ENCODE results near the gene EML5. TPM values are rescaled to one million over a fixed set of nuclear protein-coding genes. Genes with fewer than 3 reads are reported as not detected.
"Not testable (repeated sequence)": the region's sequence is repeated elsewhere in the genome, so short reads cannot be mapped to it uniquely, and the experiment has no call there.

The EML5 gene
- total and polyA plus RNA-seq, 5 donors, result 0.14 to 0.82 (median 0.42) TPM

GRCh38 chr14:88802596-88802995 is 9.8 kb upstream of the EML5 start:
- no peaks in the 10 kb centered on the region for H3K27me3 ChIP-seq (ENCODE audit: control insufficient read depth, insufficient read depth)
- intact Hi-C loops (cut with DNase I), result no loop called here
- WGBS, result 76% methylated on average over 6 of the region's 6 CpGs

DNA sequence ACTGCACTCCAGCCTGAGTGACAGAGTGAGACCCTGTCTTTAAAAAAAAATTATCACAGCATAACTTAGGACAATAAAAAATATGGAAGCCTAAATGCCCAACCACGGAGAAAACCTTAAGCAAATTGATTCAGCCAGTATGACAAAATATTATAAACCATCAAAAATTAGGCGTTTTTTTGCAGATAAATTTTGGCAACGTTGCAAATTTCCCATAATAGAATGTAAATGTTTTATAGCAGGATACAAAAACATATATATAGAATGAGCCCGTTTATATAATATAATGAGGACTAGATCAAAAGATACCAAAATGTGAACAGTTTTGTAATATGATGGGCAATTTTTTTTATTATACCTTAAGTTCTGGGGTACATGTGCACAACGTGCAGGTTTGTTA is 6.8 kb upstream of the EML5 start:
- no peak overlapping the region for H3K4me3 ChIP-seq (ENCODE audit: low read length)
- no peaks in the 10 kb centered on the region for H3K9me3 ChIP-seq (ENCODE audit: control insufficient read depth, low read length)
- intact Hi-C loops (cut with DNase I), result no loop called here
- 70% methylated on average over 5 of the region's 5 CpGs for WGBS
- ATAC-seq, result no peak
- H3K27ac ChIP-seq (ENCODE audit: low read length), result no peak overlapping the region
- H3K4me1 ChIP-seq (ENCODE audit: control insufficient read depth, insufficient read depth, low read length), result no peaks in the 10 kb centered on the region
- H3K27me3 ChIP-seq (ENCODE audit: control insufficient read depth, insufficient read depth), result no peaks in the 10 kb centered on the region
- no peak for DNase-seq

More at GRCh38 chr14:88802596-88802995, 9.8 kb upstream of the EML5 start:
- ATAC-seq (no peak), DNase-seq (no peak)
- Histone ChIP-seq H3K4me3 (ENCODE audit: low read length) (no peak overlapping the region), H3K27ac (ENCODE audit: low read length) (no peak overlapping the region), H3K9me3 (ENCODE audit: control insufficient read depth, low read length) (no peaks in the 10 kb centered on the region), H3K4me1 (ENCODE audit: control insufficient read depth, insufficient read depth, low read length) (no peaks in the 10 kb centered on the region)

DNA sequence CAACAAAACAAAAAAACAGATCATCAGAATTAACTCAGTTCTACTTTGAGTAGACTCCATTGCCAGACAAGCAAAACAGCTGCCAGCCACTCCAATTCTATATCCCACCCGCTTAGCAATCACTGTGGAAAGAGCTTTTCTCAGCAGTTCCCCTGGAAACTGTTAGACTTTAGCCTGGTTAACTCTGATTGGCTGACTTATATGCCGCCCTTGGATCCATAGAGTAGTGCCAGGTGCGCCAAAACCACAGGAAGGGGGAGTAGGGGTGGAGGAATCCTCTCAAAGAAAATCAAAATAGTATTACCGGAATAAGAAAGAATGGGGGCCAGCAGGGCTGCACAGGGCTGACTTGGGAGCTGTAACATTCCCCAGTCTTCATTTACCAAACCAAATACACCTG is 5.4 kb upstream of the EML5 start:
- H3K27ac ChIP-seq (ENCODE audit: low read length), result no peak overlapping the region
- H3K9me3 ChIP-seq (ENCODE audit: control insufficient read depth, low read length), result no peaks in the 10 kb centered on the region
- intact Hi-C loops (cut with DNase I), result no loop called here
- no peaks in the 10 kb centered on the region for H3K4me1 ChIP-seq (ENCODE audit: control insufficient read depth, insufficient read depth, low read length)
- no peaks in the 10 kb centered on the region for H3K27me3 ChIP-seq (ENCODE audit: control insufficient read depth, insufficient read depth)
- DNase-seq (no peak), ATAC-seq (no peak)
- WGBS, result 67% methylated on average over 4 of the region's 4 CpGs
- H3K4me3 ChIP-seq (ENCODE audit: low read length), result no peak overlapping the region

GRCh38 chr14:88793259-88793625 is 489 bp upstream of the EML5 start:
- intact Hi-C loops (cut with DNase I), result no loop called here
- no peak overlapping the region for H3K27ac ChIP-seq (ENCODE audit: low read length)
- ATAC-seq, result no peak
- WGBS, result 58% methylated on average over 13 of the region's 13 CpGs
- peak overlapping the region; percentile 54 for H3K4me3 ChIP-seq (ENCODE audit: low read length)
- no peaks in the 10 kb centered on the region for H3K9me3 ChIP-seq (ENCODE audit: control insufficient read depth, low read length)
- H3K4me1 ChIP-seq (ENCODE audit: control insufficient read depth, insufficient read depth, low read length), result peaks cover 4% of the 10 kb centered on the region
- DNase-seq, result no peak
- no peaks in the 10 kb centered on the region for H3K27me3 ChIP-seq (ENCODE audit: control insufficient read depth, insufficient read depth)

- Histone ChIP-seq H3K9me3 (ENCODE audit: control insufficient read depth, low read length) (no peaks in the 10 kb centered on the region), H3K27me3 (ENCODE audit: control insufficient read depth, insufficient read depth) (no peaks in the 10 kb centered on the region), H3K4me3 (ENCODE audit: low read length) (peak overlapping the region; percentile 54), H3K4me1 (ENCODE audit: control insufficient read depth, insufficient read depth, low read length) (peaks cover 4% of the 10 kb centered on the region), H3K27ac (ENCODE audit: low read length) (no peak overlapping the region)
- intact Hi-C loops (cut with DNase I), result no loop called here
- ATAC-seq (peak in 1 of 2 donors; percentile 11), DNase-seq (peak; percentile 11 to 59 (median 58))
- WGBS, result 2% methylated on average over 52 of the region's 52 CpGs
These were observed 902 bp downstream of the EML5 start for GRCh38 chr14:88791629-88792472.

GRCh38 chr14:88791252-88791621 is 1.5 kb downstream of the EML5 start:
- Histone ChIP-seq H3K27me3 (ENCODE audit: control insufficient read depth, insufficient read depth) (no peaks in the 10 kb centered on the region), H3K9me3 (ENCODE audit: control insufficient read depth, low read length) (no peaks in the 10 kb centered on the region), H3K4me3 (ENCODE audit: low read length) (no peak overlapping the region), H3K4me1 (ENCODE audit: control insufficient read depth, insufficient read depth, low read length) (peaks cover 4% of the 10 kb centered on the region), H3K27ac (ENCODE audit: low read length) (no peak overlapping the region)
- DNase-seq, result no peak
- 46% methylated on average over 3 of the region's 3 CpGs for whole genome bisulfite sequencing
- intact Hi-C loops (cut with DNase I), result no loop called here
- no peak for ATAC-seq

DNA sequence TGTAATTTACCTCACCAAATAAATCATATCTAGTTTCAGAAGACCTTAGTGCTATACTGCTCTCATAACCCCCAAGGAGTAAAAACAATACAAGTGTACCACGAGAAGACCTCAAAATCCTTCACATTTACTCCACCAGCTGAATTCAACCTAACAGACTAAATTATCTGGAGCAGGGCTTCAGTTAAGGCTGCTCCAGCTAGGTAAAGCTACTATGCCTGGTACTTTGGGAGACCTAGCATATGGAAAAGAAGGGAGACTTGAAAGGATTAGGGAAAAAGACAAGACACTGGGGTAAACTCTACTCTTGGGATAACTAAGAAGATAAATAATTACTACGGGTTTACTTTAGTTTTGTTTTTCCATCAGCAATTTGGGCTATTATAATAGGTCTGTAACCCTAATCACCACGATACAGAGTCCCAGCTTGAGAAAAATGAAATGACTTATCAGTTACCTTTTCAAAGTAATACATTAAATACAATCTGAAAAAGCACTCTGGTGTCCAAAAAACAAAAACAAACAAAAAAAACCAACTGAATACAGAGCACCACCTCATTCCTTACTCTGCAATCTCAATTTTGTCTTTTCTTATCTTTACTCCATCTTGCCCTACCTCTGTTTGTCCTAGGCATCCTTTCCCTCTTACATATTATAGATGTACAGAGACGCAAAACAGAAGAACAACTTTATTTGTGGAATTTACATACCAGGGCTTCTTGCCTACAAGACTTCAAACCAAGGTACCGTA is 2.1 kb downstream of the EML5 start:
- 75% methylated on average over 5 of the region's 5 CpGs for WGBS
- H3K4me3 ChIP-seq (ENCODE audit: low read length), result no peak overlapping the region

DNA sequence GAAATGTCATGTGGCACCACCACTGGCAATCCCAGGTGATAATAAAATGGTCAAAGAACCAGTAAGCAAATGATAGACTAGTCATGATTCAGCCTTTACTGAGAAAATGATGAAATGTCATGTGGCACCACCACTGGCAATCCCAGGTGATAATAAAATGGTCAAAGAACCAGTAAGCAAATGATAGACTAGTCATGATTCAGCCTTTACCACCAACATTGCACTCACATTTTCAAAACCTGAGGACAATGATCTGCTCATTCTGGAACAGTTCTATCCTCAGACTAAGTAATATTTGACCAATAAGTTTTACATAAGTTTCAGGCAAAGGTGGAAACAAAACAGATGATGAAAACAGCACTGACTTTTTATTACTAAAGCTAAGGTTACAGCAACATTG is 3.2 kb downstream of the EML5 start:
- H3K27ac ChIP-seq (ENCODE audit: low read length); H3K9me3 ChIP-seq (ENCODE audit: control insufficient read depth, low read length); H3K4me1 ChIP-seq (ENCODE audit: control insufficient read depth, insufficient read depth, low read length); ATAC-seq; H3K4me3 ChIP-seq (ENCODE audit: low read length); DNase-seq; H3K27me3 ChIP-seq (ENCODE audit: control insufficient read depth, insufficient read depth); intact Hi-C loops (cut with DNase I): not testable (repeated sequence)

More for the DNA sequence above, 2.1 kb downstream of the EML5 start:
- no peak for ATAC-seq
- H3K9me3 ChIP-seq (ENCODE audit: control insufficient read depth, low read length), result no peaks in the 10 kb centered on the region
- H3K27ac ChIP-seq (ENCODE audit: low read length), result no peak overlapping the region
- intact Hi-C loops (cut with DNase I), result no loop called here
- H3K27me3 ChIP-seq (ENCODE audit: control insufficient read depth, insufficient read depth), result no peaks in the 10 kb centered on the region
- DNase-seq, result no peak
- H3K4me1 ChIP-seq (ENCODE audit: control insufficient read depth, insufficient read depth, low read length), result peaks cover 4% of the 10 kb centered on the region

GRCh38 chr14:88786715-88787114 is 6.0 kb downstream of the EML5 start:
- Histone ChIP-seq H3K27me3 (ENCODE audit: control insufficient read depth, insufficient read depth) (no peaks in the 10 kb centered on the region), H3K4me1 (ENCODE audit: control insufficient read depth, insufficient read depth, low read length) (no peaks in the 10 kb centered on the region), H3K9me3 (ENCODE audit: control insufficient read depth, low read length) (no peaks in the 10 kb centered on the region), H3K4me3 (ENCODE audit: low read length) (no peak overlapping the region), H3K27ac (ENCODE audit: low read length) (no peak overlapping the region)
- DNase-seq (no peak), ATAC-seq (no peak)
- 85% methylated on average over 4 of the region's 4 CpGs for WGBS
- intact Hi-C loops (cut with DNase I), result no loop called here

- Histone ChIP-seq H3K4me3 (ENCODE audit: low read length) (no peak overlapping the region), H3K4me1 (ENCODE audit: control insufficient read depth, insufficient read depth, low read length) (no peaks in the 10 kb centered on the region), H3K27me3 (ENCODE audit: control insufficient read depth, insufficient read depth) (no peaks in the 10 kb centered on the region), H3K27ac (ENCODE audit: low read length) (no peak overlapping the region), H3K9me3 (ENCODE audit: control insufficient read depth, low read length) (no peaks in the 10 kb centered on the region)
- WGBS, result 90% methylated on average over 1 of the region's 1 CpG
- ATAC-seq (no peak), DNase-seq (no peak)
- intact Hi-C loops (cut with DNase I), result no loop called here
These were observed 6.8 kb downstream of the EML5 start for GRCh38 chr14:88785911-88786310.

- WGBS, result 90% methylated on average over 3 of the region's 3 CpGs
- intact Hi-C loops (cut with DNase I), result no loop called here
- no peak for ATAC-seq
These were observed 17.2 kb downstream of the EML5 start for GRCh38 chr14:88775532-88775931.

More at GRCh38 chr14:88775532-88775931, 17.2 kb downstream of the EML5 start:
- no peak for DNase-seq
- Histone ChIP-seq H3K27me3 (ENCODE audit: control insufficient read depth, insufficient read depth) (no peaks in the 10 kb centered on the region), H3K4me3 (ENCODE audit: low read length) (no peak overlapping the region), H3K27ac (ENCODE audit: low read length) (no peak overlapping the region), H3K9me3 (ENCODE audit: control insufficient read depth, low read length) (no peaks in the 10 kb centered on the region), H3K4me1 (ENCODE audit: control insufficient read depth, insufficient read depth, low read length) (no peaks in the 10 kb centered on the region)

All from right cardiac atrium (tissue), 5 donors.